T-helper 22 cell (primary cell): ENCODE data around the gene G6PC1.

Experiments
- DNase-seq: peaks from one replicate; pipeline ENCODE4 v3.0.0-alpha.2; 2020; ENCODE audit warnings: low read depth

The G6PC1 gene

GRCh38 chr17:42937712-42938596 is 37.4 kb downstream of the G6PC1 start:
- no peak for DNase-seq

GRCh38 chr17:42944211-42944610 is 43.6 kb downstream of the G6PC1 start:
- DNase-seq: no peak

GRCh38 chr17:42946812-42947211 is 46.2 kb downstream of the G6PC1 start:
- DNase-seq: no peak

DNA sequence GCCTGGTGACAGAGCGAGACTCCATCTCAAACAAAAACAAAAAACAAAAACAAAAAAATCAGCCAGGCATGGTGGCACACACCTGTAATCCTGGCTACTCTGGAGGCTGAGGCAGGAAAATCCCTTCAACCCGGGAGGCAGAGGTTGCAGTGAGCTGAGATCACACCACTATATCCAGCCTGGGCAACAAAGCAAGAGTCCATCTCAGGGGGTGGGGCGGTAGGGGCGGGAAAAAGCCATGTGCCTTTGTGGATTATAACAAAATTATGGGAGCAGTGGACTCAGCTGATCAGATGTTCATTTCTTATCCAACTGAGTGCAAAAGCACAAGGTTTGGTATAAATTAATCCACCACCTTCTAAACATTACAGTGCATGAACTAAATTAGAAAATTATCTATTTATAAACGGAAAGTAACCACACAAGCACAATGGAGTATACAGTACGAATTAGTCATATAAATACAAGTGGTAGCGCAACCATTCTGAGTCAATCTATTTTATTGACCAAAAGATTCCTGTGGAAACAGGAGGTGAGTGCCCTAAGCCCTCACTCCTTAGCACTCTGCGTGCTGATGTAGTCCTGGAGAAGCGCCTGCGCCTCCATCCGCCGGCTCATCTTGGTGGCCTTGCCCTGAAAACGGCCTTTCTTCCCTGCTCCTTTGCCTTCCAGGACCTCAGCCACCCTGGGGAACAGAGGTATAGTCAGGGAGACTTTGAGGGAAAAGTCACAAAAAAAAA is 49.6 kb downstream of the G6PC1 start:
- no peak for DNase-seq
